ENCODE measurements around the gene KLHL30.

KLHL30 gene

GRCh38 chr2:238132463-238133450 is 5.7 kb upstream of the KLHL30 start:
- Mint-ChIP-seq H3K4me3 (no peak overlapping the region), H3K4me1 (no peaks in the 10 kb centered on the region), H3K27me3 (no peaks in the 10 kb centered on the region), H3K36me3 (no peaks in the 10 kb centered on the region), H3K9me3 (no peaks in the 10 kb centered on the region), H3K27ac (no peak overlapping the region)

DNA sequence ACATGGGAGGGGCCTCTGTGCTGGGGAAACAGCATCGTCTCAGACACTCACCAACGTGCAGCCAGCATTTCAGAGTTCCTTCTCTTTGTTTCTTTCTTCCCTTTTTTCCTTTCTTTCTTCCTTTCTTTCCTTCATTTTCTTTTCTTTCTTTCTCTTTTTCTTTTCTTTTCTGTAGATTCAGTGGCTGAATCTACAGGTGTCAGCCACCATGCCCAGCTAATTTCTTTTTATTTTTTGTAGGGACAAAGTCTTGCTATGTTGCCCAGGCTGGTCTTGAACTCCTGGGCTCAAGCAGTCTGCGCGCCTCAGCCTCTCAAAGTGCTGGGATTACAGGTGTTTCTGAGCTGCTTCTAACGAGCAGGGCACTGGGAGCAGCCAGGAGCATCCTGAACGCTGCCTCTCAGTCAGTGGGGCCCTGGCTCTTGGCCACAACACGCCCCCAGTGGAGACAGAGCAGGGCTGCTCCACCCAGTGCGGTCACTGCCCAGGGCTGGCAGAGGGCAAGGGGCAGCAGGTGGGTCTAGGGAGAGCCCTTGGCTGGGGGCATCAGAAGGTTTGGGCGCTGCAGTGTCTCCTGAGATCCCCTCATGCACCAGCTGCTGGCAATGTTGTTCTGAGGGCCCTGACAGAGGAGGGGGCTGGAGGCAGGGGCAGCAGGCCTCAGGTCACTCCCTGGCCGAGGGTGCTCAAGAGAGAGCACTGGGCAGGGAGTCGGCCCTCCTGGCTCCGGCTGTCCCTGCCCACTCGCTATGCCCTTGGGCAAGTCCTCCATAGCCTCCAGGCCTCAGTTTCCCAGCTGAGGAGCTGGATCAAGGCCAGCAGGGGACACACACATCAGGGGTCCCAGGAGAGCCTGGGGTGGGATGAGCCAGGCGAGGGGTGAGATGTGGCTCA is 4.7 kb upstream of the KLHL30 start:
- H3K4me3 Mint-ChIP-seq: no peak overlapping the region
- H3K9me3 Mint-ChIP-seq: no peaks in the 10 kb centered on the region
- no peaks in the 10 kb centered on the region for H3K36me3 Mint-ChIP-seq
- H3K27me3 Mint-ChIP-seq: no peaks in the 10 kb centered on the region
- no peak overlapping the region for H3K27ac Mint-ChIP-seq
- no peaks in the 10 kb centered on the region for H3K4me1 Mint-ChIP-seq

- H3K36me3 Mint-ChIP-seq: no peaks in the 10 kb centered on the region
- no peaks in the 10 kb centered on the region for H3K27me3 Mint-ChIP-seq
- H3K9me3 Mint-ChIP-seq: no peaks in the 10 kb centered on the region
- H3K4me1 Mint-ChIP-seq: no peaks in the 10 kb centered on the region
- H3K27ac Mint-ChIP-seq: no peak overlapping the region
- no peak overlapping the region for H3K4me3 Mint-ChIP-seq
Measured at GRCh38 chr2:238134393-238134785, 4.1 kb upstream of the KLHL30 start.

- Mint-ChIP-seq H3K4me3 (no peak overlapping the region), H3K27me3 (no peaks in the 10 kb centered on the region), H3K4me1 (no peaks in the 10 kb centered on the region), H3K36me3 (no peaks in the 10 kb centered on the region), H3K9me3 (no peaks in the 10 kb centered on the region), H3K27ac (no peak overlapping the region)
Measured at GRCh38 chr2:238135601-238136150, 2.8 kb upstream of the KLHL30 start.

DNA sequence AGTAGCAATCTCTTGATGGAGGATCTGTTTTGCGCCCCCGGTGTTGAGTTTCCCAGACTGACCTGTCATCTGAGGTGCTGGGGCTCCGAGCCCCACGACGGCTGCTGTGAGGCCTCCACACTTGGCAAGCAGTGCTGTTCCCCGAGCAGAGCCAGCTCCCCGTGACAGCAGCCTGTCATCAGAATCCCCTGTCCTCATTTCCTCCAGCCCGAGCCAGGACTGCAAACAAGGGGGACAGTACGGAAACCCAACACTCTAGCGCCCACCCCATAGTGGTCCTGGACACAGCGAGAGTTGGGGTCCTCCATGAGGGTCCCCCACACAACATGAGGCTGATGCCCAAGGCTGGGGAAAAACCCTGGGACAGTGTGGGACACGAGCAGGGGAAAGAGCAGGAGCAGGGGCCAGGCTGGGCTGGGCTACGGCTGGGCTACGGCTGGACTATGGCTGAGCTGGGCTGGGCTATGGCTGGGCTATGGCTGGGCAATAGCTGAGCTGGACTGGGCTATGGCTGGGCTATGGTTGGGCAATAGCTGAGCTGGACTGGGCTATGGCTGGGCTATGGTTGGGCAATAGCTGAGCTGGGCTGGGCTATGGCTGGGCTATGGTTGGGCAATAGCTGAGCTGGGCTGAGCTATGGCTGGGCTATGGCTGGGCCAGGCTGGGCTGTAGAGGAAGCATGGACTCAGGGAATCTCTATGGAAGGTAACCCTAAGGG is 1.5 kb upstream of the KLHL30 start:
- Mint-ChIP-seq H3K4me1 (peaks cover 7% of the 10 kb centered on the region), H3K4me3 (no peak overlapping the region), H3K27ac (no peak overlapping the region), H3K36me3 (no peaks in the 10 kb centered on the region), H3K9me3 (no peaks in the 10 kb centered on the region), H3K27me3 (no peaks in the 10 kb centered on the region)

- Mint-ChIP-seq H3K27ac (no peak overlapping the region), H3K4me3 (no peak overlapping the region), H3K9me3 (no peaks in the 10 kb centered on the region), H3K27me3 (no peaks in the 10 kb centered on the region), H3K4me1 (peaks cover 8% of the 10 kb centered on the region), H3K36me3 (no peaks in the 10 kb centered on the region)
Measured at GRCh38 chr2:238137885-238138284, 583 bp upstream of the KLHL30 start.

GRCh38 chr2:238139196-238140039 is 950 bp downstream of the KLHL30 start:
- Mint-ChIP-seq H3K27me3 (no peaks in the 10 kb centered on the region), H3K27ac (no peak overlapping the region), H3K9me3 (no peaks in the 10 kb centered on the region), H3K36me3 (no peaks in the 10 kb centered on the region), H3K4me3 (no peak overlapping the region), H3K4me1 (peaks cover 8% of the 10 kb centered on the region)

DNA sequence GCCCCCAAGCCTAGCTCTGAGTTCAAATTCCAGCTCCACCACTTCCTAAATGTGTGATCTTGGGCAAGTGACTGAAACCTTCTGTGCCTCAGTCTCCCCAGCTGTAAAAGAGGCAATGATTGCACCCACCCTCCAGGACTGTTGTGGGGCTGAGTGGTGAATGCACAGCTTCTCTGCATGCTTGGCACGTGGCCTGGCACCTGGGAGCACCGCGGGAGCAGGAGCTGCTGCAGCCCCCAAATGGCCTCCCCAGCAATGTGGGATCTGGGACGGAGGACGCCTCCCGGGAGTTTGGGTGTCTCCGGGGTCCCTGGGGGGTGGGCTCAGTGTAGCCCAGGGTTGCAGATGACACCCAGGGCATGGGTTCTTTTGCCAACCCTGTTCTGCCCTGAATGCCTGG is 1.6 kb downstream of the KLHL30 start:
- no peak overlapping the region for H3K4me3 Mint-ChIP-seq
- no peaks in the 10 kb centered on the region for H3K9me3 Mint-ChIP-seq
- no peak overlapping the region for H3K27ac Mint-ChIP-seq
- H3K4me1 Mint-ChIP-seq: peaks cover 8% of the 10 kb centered on the region
- no peaks in the 10 kb centered on the region for H3K27me3 Mint-ChIP-seq
- H3K36me3 Mint-ChIP-seq: no peaks in the 10 kb centered on the region

DNA sequence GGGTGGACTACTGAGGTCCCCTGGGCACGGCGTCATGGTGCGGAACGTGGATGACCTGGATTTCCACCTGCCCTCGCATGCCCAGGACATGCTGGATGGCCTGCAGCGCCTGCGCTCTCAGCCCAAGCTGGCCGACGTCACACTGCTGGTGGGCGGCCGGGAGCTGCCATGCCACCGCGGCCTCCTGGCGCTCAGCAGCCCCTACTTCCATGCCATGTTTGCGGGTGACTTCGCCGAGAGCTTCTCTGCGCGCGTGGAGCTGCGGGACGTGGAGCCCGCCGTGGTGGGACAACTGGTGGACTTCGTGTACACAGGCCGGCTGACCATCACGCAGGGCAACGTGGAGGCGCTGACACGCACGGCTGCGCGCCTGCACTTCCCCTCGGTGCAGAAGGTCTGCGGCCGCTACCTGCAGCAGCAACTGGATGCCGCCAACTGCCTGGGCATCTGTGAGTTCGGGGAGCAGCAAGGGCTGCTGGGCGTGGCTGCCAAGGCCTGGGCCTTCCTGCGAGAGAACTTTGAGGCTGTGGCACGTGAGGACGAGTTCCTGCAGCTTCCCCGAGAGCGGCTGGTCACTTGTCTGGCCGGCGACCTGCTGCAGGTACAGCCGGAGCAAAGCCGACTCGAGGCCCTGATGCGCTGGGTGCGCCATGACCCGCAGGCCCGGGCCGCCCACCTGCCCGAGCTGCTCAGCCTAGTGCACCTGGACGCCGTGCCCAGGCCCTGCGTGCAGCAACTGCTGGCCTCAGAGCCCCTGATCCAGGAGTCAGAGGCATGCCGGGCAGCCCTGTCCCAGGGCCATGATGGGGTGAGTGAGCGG is 2.5 kb downstream of the KLHL30 start:
- Mint-ChIP-seq H3K4me1 (peaks cover 8% of the 10 kb centered on the region), H3K27me3 (no peaks in the 10 kb centered on the region), H3K27ac (no peak overlapping the region), H3K9me3 (no peaks in the 10 kb centered on the region), H3K36me3 (no peaks in the 10 kb centered on the region), H3K4me3 (no peak overlapping the region)

DNA sequence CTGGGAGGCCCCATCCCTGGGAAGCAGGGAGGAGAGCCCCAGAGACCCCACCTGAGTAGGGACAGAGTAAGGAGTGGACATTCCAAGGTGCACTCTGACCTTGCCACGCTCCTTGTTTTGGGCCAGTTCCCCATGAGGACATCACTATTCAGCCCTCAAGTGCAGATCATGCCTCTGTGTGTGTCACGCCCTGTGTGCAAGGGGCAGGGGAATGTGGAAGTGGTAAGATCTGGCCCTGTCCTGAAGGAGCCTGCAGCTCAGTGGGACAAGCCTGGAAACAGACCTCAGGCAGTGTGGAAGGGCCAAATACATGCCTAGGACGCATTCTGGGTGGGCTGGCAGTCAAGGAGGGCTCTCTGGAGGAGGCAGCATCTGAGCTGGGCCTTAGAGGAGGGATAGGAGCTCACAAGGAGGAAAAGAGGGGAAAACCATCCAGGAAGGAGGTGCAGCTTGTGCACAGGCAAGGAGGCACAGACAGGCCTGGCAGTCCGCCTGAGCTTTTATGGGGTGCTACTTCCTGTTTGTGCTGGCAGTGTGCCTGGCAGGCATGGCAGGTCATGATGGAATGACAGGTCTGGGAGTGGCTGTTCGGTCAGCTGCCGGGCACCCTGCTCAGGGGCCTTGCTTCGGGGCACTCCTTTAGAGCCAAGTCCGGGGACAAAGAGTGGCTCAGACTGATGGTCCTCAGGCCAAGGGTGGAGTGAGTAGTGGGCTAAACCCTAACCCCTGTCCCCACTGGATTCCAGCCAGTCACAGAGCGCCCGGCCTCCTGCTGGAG is 3.3 kb downstream of the KLHL30 start:
- peaks cover 8% of the 10 kb centered on the region for H3K4me1 Mint-ChIP-seq
- no peak overlapping the region for H3K27ac Mint-ChIP-seq
- no peaks in the 10 kb centered on the region for H3K27me3 Mint-ChIP-seq
- H3K9me3 Mint-ChIP-seq: no peaks in the 10 kb centered on the region
- no peaks in the 10 kb centered on the region for H3K36me3 Mint-ChIP-seq
- no peak overlapping the region for H3K4me3 Mint-ChIP-seq

DNA sequence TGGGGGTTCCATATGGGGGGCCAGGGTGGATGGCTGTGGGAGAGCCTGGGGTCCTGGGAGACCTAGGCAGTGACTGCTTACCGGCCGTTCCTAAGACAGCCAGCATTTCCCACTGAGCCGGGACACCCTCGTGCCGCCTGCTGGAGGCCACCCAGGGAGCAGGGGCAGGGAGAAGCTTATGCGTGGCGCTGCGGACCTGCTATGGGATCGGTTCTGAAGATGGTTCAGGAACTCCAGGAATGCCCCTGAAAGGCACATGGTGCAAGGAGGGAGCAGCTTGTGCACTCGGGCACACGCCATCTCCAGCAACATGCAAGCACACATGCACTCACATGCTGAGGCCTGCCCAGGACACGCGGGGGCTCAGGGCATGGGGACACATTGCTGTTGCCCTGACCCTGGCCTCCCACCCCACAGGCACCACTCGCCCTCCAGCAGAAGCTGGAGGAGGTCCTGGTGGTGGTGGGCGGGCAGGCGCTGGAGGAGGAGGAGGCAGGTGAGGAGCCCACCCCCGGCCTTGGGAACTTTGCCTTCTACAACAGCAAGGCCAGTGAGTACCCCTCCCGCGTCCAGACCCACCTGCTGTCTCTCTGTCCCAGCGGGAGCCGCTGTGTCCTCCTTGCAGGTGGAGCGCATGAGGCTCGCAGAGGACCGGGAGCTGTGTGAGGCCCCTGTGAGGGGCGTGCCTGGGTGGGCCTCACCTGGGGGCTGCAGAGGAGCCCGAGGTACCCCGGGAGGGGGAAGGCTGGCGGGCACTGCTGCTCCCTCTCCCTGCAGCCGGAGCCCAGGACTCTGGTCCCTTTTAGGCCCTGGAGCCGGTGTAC is 4.1 kb downstream of the KLHL30 start:
- no peaks in the 10 kb centered on the region for H3K36me3 Mint-ChIP-seq
- H3K9me3 Mint-ChIP-seq: no peaks in the 10 kb centered on the region
- no peak overlapping the region for H3K27ac Mint-ChIP-seq
- H3K4me3 Mint-ChIP-seq: no peak overlapping the region
- H3K27me3 Mint-ChIP-seq: no peaks in the 10 kb centered on the region
- H3K4me1 Mint-ChIP-seq: peaks cover 8% of the 10 kb centered on the region

DNA sequence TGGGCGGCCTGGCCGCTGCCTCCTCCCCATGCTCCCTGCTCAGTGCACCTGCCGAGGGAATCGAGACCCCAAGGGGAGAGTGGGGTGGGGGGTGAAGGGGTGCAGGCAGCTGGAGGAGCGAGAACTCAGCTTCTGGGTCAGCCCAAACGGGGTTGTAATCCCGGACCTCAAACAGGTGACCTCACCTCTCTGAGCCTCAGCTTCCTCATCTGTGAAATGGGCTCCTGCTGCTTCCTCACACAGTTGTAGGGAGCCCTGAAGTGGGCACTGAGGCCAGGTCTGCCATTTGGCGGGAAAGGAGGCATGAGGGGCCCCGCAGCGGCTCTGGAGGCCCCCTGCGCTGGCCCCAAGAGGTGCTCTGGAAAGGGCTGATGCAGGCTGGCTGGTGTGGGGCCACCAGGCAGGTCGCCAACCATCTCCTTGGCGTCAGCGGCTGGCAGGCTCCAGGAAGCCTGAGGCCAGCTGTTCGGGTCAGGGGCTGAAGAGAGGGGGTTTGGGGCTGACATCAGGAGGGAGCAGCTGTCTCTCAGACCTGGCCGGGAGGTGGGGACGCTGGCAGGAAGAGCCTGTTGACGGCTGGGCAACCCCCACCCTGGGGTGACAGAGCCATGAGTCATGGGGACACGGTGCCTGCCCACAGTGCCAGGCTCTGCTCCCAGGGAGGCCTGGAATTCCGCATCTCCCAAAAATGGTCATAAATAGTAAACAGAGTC is 4.9 kb downstream of the KLHL30 start:
- Mint-ChIP-seq H3K27ac (no peak overlapping the region), H3K4me3 (no peak overlapping the region)

More for the DNA sequence above, 4.9 kb downstream of the KLHL30 start:
- Mint-ChIP-seq H3K4me1 (peaks cover 8% of the 10 kb centered on the region), H3K9me3 (no peaks in the 10 kb centered on the region), H3K36me3 (no peaks in the 10 kb centered on the region), H3K27me3 (no peaks in the 10 kb centered on the region)
